GM23338 (cell line): ENCODE results near the gene KISS1R. TPM values are rescaled to one million over a fixed set of nuclear protein-coding genes. Genes with fewer than 3 reads are reported as not detected.

Experiments
- ATAC-seq: fragments of 200-7000 bp; cut with Tn5 transposase; 3 replicates; pipeline ENCODE4 v1.9.1; 2020
- DNase-seq: peaks from one replicate; pipeline ENCODE4 v3.0.0-alpha.2; 2015; ENCODE audit warnings: low spot score
- H2AFZ ChIP-seq: fragments of 200-600 bp; sonication (generic); 2 replicates; pipeline ENCODE4 v1.8.0; 2016; ENCODE audit warnings: antibody characterized with exemption, mild to moderate bottlenecking, moderate library complexity
- H3F3A ChIP-seq: fragments of 200-600 bp; sonication (generic); replicated peaks from 2 replicates; pipeline ENCODE4 v1.8.0; 2017; ENCODE audit warnings: antibody characterized with exemption, mixed run types, low read depth
- H3K27ac ChIP-seq: fragments of 200-600 bp; sonication (generic); 2 replicates; pipeline ENCODE4 v1.6.1; 2016; ENCODE audit warnings: low read depth
- H3K27me3 ChIP-seq: fragments of 200-600 bp; sonication (generic); 2 replicates; pipeline ENCODE4 v1.8.0; 2016; ENCODE audit warnings: mild to moderate bottlenecking, mixed run types, moderate library complexity; ENCODE audit not compliant: insufficient read depth
- H3K36me3 ChIP-seq: fragments of 200-600 bp; sonication (generic); 2 replicates; pipeline ENCODE4 v1.8.0; 2016; ENCODE audit warnings: mild to moderate bottlenecking; ENCODE audit not compliant: insufficient read depth
- H3K4me1 ChIP-seq: fragments of 200-600 bp; sonication (generic); 2 replicates; pipeline ENCODE4 v1.8.0; 2016; ENCODE audit warnings: mild to moderate bottlenecking, moderate library complexity; ENCODE audit not compliant: insufficient read depth
- H3K4me2 ChIP-seq: fragments of 200-600 bp; sonication (generic); 2 replicates; pipeline ENCODE4 v1.7.1; 2017; ENCODE audit warnings: mixed run types
- H3K4me3 ChIP-seq: fragments of 200-600 bp; sonication (generic); 2 replicates; pipeline ENCODE4 v1.6.1; 2016; ENCODE audit warnings: mixed run types
- H3K79me2 ChIP-seq: fragments of 200-600 bp; sonication (generic); replicated peaks from 2 replicates; pipeline ENCODE4 v1.8.0; 2017; ENCODE audit warnings: mild to moderate bottlenecking; ENCODE audit not compliant: insufficient read depth
- H3K9me2 ChIP-seq: fragments of 200-600 bp; sonication (generic); 2 replicates; pipeline ENCODE4 v1.8.0; 2017; ENCODE audit not compliant: insufficient read depth
- H4K20me1 ChIP-seq: fragments of 200-600 bp; sonication (generic); replicated peaks from 2 replicates; pipeline ENCODE4 v1.8.0; 2017; ENCODE audit warnings: mild to moderate bottlenecking; ENCODE audit not compliant: insufficient read depth
- H3K27ac Mint-ChIP-seq: 2 replicates; pipeline ENCODE4 v1.8.0; 2020; ENCODE audit warnings: inconsistent platforms, mild to moderate bottlenecking, moderate library complexity, mixed read lengths
- H3K27me3 Mint-ChIP-seq: 3 replicates; pipeline ENCODE4 v1.8.0; 2022; ENCODE audit warnings: low read depth, mild to moderate bottlenecking, moderate library complexity, mixed read lengths, inconsistent platforms; ENCODE audit not compliant: insufficient read depth, poor library complexity
- H3K36me3 Mint-ChIP-seq: 3 replicates; pipeline ENCODE4 v1.8.0; 2021; ENCODE audit warnings: low read depth, mild to moderate bottlenecking, inconsistent platforms, moderate library complexity, mixed read lengths
- H3K4me1 Mint-ChIP-seq: 3 replicates; pipeline ENCODE4 v1.8.0; 2020; ENCODE audit warnings: mild to moderate bottlenecking, inconsistent platforms, mixed read lengths
- H3K4me3 Mint-ChIP-seq: 3 replicates; pipeline ENCODE4 v1.8.0; 2021; ENCODE audit warnings: moderate library complexity, mild to moderate bottlenecking, inconsistent platforms, mixed read lengths
- H3K9me3 Mint-ChIP-seq: 3 replicates; pipeline ENCODE4 v1.8.0; 2020; ENCODE audit warnings: moderate library complexity, mild to moderate bottlenecking, inconsistent platforms, mixed read lengths
- CREB1 ChIP-seq: fragments of 250-450 bp; sonication (Bioruptor Pico); IDR thresholded peaks from 2 replicates; pipeline ENCODE4 v1.5.0; 2020; ENCODE audit warnings: low read depth, mild to moderate bottlenecking, moderate library complexity
- ETS1 ChIP-seq: IDR thresholded peaks from 2 replicates; pipeline ENCODE4 v1.6.1; 2016; ENCODE audit warnings: antibody characterized with exemption
- EZH2 ChIP-seq: fragments of 200-600 bp; sonication (generic); IDR thresholded peaks from one replicate; pipeline ENCODE4 v1.8.0; 2017; ENCODE audit warnings: antibody characterized with exemption, mild to moderate bottlenecking, low read depth; ENCODE audit not compliant: unreplicated experiment
- EZH2phosphoT487 ChIP-seq: fragments of 200-600 bp; sonication (generic); IDR thresholded peaks from one replicate; pipeline ENCODE4 v1.8.1; 2018; ENCODE audit warnings: antibody characterized with exemption; ENCODE audit not compliant: unreplicated experiment
- JUNB ChIP-seq: IDR thresholded peaks from one replicate; pipeline ENCODE4 v1.6.1; 2016; ENCODE audit warnings: antibody characterized with exemption; ENCODE audit not compliant: unreplicated experiment
- NANOG ChIP-seq: IDR thresholded peaks from 2 replicates; pipeline ENCODE4 v1.6.1; 2016; ENCODE audit warnings: antibody characterized with exemption, borderline replicate concordance
- REST ChIP-seq: IDR thresholded peaks from one replicate; pipeline ENCODE4 v1.6.1; 2018; ENCODE audit warnings: antibody characterized with exemption; ENCODE audit not compliant: unreplicated experiment
- STAT1 ChIP-seq: IDR thresholded peaks from one replicate; pipeline ENCODE4 v1.6.1; 2016; ENCODE audit warnings: antibody characterized with exemption; ENCODE audit not compliant: unreplicated experiment
- ZNF114 ChIP-seq: fragments of 250-450 bp; sonication (Bioruptor Pico); IDR thresholded peaks from 2 replicates; pipeline ENCODE4 v1.5.0; 2020; ENCODE audit warnings: mild to moderate bottlenecking, moderate library complexity
- ZNF331 ChIP-seq: fragments of 250-450 bp; sonication (Bioruptor Pico); IDR thresholded peaks from 2 replicates; pipeline ENCODE4 v1.5.0; 2020; ENCODE audit warnings: low read depth, mild to moderate bottlenecking, moderate library complexity
- polyA plus RNA-seq: library from polyadenylated mRNA; unstranded; fragments of >200 nt; fragmentation: Nextera tagmentation; extraction: Ambion mirVana; gene quantifications from 2 replicates; pipeline ENCODE4 v1.2.1, GENCODE V29; 2016
- total RNA-seq: library from RNA; depleted of rRNA; stranded (reverse); fragments of >200 nt; shearing (Covaris generic); gene quantifications from 2 replicates; pipeline ENCODE4 v1.2.3, GENCODE V29; 2014

The KISS1R gene
- total and polyA plus RNA-seq, 2 experiments from 2014 or later: 0.78 to 4.0 TPM

- TF ChIP-seq REST: no peak
- no peak for TF ChIP-seq JUNB
- no peak for TF ChIP-seq ETS1
- no peak for TF ChIP-seq NANOG
Measured at GRCh38 chr19:887599-887998, 29.5 kb upstream of the KISS1R start (continued).

GRCh38 chr19:888581-889385 lies 28.4 kb upstream of the KISS1R start:
- Histone ChIP-seq H2AFZ (no peak overlapping the region), H3K4me1 (no peaks in the 10 kb centered on the region), H3K79me2 (no peaks in the 10 kb centered on the region; the same call in 1 of the 2 replicates), H3K4me3 (no peak overlapping the region), H3F3A (no peaks in the 10 kb centered on the region; the same call in 1 of the 2 replicates), H3K9me2 (no peaks in the 10 kb centered on the region), H3K27me3 (no peaks in the 10 kb centered on the region), H3K4me2 (no peak overlapping the region), H4K20me1 (peaks cover 4% of the 10 kb centered on the region; the same call in 1 of the 2 replicates), H3K27ac (no peak overlapping the region), H3K36me3 (no peaks in the 10 kb centered on the region)
- DNase-seq (no peak), ATAC-seq (no peak)
- Mint-ChIP-seq H3K9me3 (peaks cover 3% of the 10 kb centered on the region; the same call in 2 of the 3 replicates), H3K4me1 (no peaks in the 10 kb centered on the region; the same call in 2 of the 3 replicates), H3K36me3 (peaks cover 9% of the 10 kb centered on the region; the same call in 1 of the 3 replicates), H3K27ac (no peak overlapping the region), H3K4me3 (no peak overlapping the region; the same call in 2 of the 3 replicates), H3K27me3 (peaks cover 15% of the 10 kb centered on the region)
- TF ChIP-seq ZNF114 (CRISPR knock-in tag) (no peak), REST (no peak), JUNB (no peak), EZH2phosphoT487 (no peak), ZNF331 (CRISPR knock-in tag) (no peak), CREB1 (no peak), STAT1 (no peak), ETS1 (no peak), EZH2 (no peak)
